IMR-90 (cell line): ENCODE data around the gene POLD4. TPM values are rescaled to one million over a fixed set of nuclear protein-coding genes. Genes with fewer than 3 reads are reported as not detected.
A peak's percentile ranks its signal among the peaks of the same experiment; 100 is the strongest.
"Not testable (repeated sequence)": the region's sequence is repeated elsewhere in the genome, so short reads cannot be mapped to it uniquely, and the experiment has no call there.

Experiments used
- ATAC-seq: fragments of 200-7000 bp; cut with Tn5 transposase; 2 replicates; pipeline ENCODE4 v1.9.1; 2020; ENCODE audit warnings: low read depth, mild to moderate bottlenecking, moderate library complexity
- BruUV-seq: library from RNA; stranded (reverse); fragments of 400-500 nt; replicated peaks from 2 replicates; lab custom pipeline; 2021; lab: Mats Ljungman, UMichigan
- CTCF ChIA-PET: fragments of 300-600 bp; formaldehyde crosslinking; extraction: SDS; loops from one replicate; lab custom pipeline; 2021; ENCODE audit warnings: antibody characterized with exemption; lab: Yijun Ruan, JAX
- POLR2A ChIA-PET: fragments of 300-600 bp; sonication (Branson Sonifier 250); formaldehyde crosslinking; loops from one replicate; lab custom pipeline; 2022; ENCODE audit warnings: antibody characterized with exemption; ENCODE audit not compliant: unreplicated experiment; lab: Charles Lee
- DNase-seq: peaks from one replicate; pipeline ENCODE4 v3.0.0; 2013
- H2AFZ ChIP-seq: replicated peaks from 2 replicates; pipeline ENCODE3; 2013; ENCODE audit warnings: low read length, mild to moderate bottlenecking; ENCODE audit not compliant: poor library complexity
- H2AK5ac ChIP-seq: 2 replicates; pipeline ENCODE4 v1.6.1; 2013; ENCODE audit warnings: low read depth, low read length, inconsistent platforms
- H2AK9ac ChIP-seq: replicated peaks from 2 replicates; pipeline ENCODE3; 2013; ENCODE audit warnings: mild to moderate bottlenecking, low read depth, low read length, moderate library complexity; ENCODE audit not compliant: poor library complexity
- H2BK120ac ChIP-seq: 2 replicates; pipeline ENCODE4 v1.6.1; 2013; ENCODE audit warnings: low read depth, low read length, inconsistent platforms
- H2BK15ac ChIP-seq: 3 replicates; pipeline ENCODE4 v1.6.1; 2013; ENCODE audit warnings: low read depth, low read length, inconsistent platforms
- H2BK20ac ChIP-seq: 2 replicates; pipeline ENCODE4 v1.6.1; 2013; ENCODE audit warnings: low read depth, mild to moderate bottlenecking, inconsistent platforms, low read length, moderate library complexity
- H2BK5ac ChIP-seq: 2 replicates; pipeline ENCODE4 v1.6.1; 2013; ENCODE audit warnings: mild to moderate bottlenecking, low read depth, low read length, inconsistent platforms; ENCODE audit not compliant: poor library complexity, severe bottlenecking
- H3K14ac ChIP-seq: replicated peaks from 2 replicates; pipeline ENCODE4 v1.6.1; 2013; ENCODE audit warnings: low read depth, low read length, inconsistent platforms
- H3K18ac ChIP-seq: 2 replicates; pipeline ENCODE4 v1.6.1; 2013; ENCODE audit warnings: low read depth, low read length, control low read depth
- H3K23ac ChIP-seq: 2 replicates; pipeline ENCODE4 v1.6.1; 2013; ENCODE audit warnings: low read depth, low read length, inconsistent platforms
- H3K27ac ChIP-seq: 2 replicates; pipeline ENCODE4 v1.5.1; 2013; ENCODE audit warnings: mild to moderate bottlenecking, control low read depth, low read length; ENCODE audit not compliant: insufficient read depth
- H3K27me3 ChIP-seq: 2 replicates; pipeline ENCODE4 v1.6.1; 2013; ENCODE audit warnings: low read length; ENCODE audit not compliant: control insufficient read depth, insufficient read depth
- H3K36me3 ChIP-seq: 2 replicates; pipeline ENCODE4 v1.6.1; 2013; ENCODE audit warnings: low read length, mixed read lengths; ENCODE audit not compliant: control insufficient read depth, insufficient read depth
- H3K4ac ChIP-seq: 2 replicates; pipeline ENCODE4 v1.6.1; 2013; ENCODE audit warnings: low read depth, low read length, inconsistent platforms
- H3K4me1 ChIP-seq: 2 replicates; pipeline ENCODE4 v1.6.1; 2013; ENCODE audit warnings: low read length, mixed read lengths; ENCODE audit not compliant: control insufficient read depth, insufficient read depth
- H3K4me2 ChIP-seq: 2 replicates; pipeline ENCODE4 v1.6.1; 2013; ENCODE audit warnings: low read depth, mild to moderate bottlenecking, control low read depth, low read length, moderate library complexity
- H3K4me3 ChIP-seq: 2 replicates; pipeline ENCODE4 v1.5.1; 2013; ENCODE audit warnings: low read depth, mild to moderate bottlenecking, control low read depth, low read length, moderate library complexity; ENCODE audit not compliant: insufficient read depth
- H3K56ac ChIP-seq: 2 replicates; pipeline ENCODE4 v1.6.1; 2013; ENCODE audit warnings: low read length, inconsistent platforms; ENCODE audit not compliant: insufficient read depth; ENCODE audit errors: extremely low read depth
- H3K79me1 ChIP-seq, 2 experiments: 2 replicates each; pipeline ENCODE4 v1.6.1; 2013; ENCODE audit warnings: low read length in 2 of 2, inconsistent platforms in 1 of 2, low read depth in 1 of 2
- H3K9ac ChIP-seq: 2 replicates; pipeline ENCODE4 v1.6.1; 2013; ENCODE audit warnings: low read depth, low read length, control low read depth
- H3K9me1 ChIP-seq: 2 replicates; pipeline ENCODE4 v1.6.1; 2013; ENCODE audit warnings: low read length, inconsistent platforms; ENCODE audit not compliant: insufficient read depth
- H3K9me3 ChIP-seq: 2 replicates; pipeline ENCODE4 v1.6.1; 2013; ENCODE audit warnings: low read length; ENCODE audit not compliant: control insufficient read depth, insufficient read depth
- H4K20me1 ChIP-seq: 2 replicates; pipeline ENCODE4 v1.6.1; 2013; ENCODE audit warnings: low read length, inconsistent platforms; ENCODE audit not compliant: insufficient read depth
- H4K5ac ChIP-seq: 2 replicates; pipeline ENCODE4 v1.6.1; 2013; ENCODE audit warnings: mild to moderate bottlenecking, low read depth, low read length, control low read depth
- H4K8ac ChIP-seq, 2 experiments: 2 replicates each; pipeline ENCODE4 v1.6.1; 2013; ENCODE audit warnings: low read depth in 2 of 2, low read length in 2 of 2, control low read depth in 1 of 2, inconsistent platforms in 1 of 2
- H4K91ac ChIP-seq: 2 replicates; pipeline ENCODE4 v1.6.1; 2013; ENCODE audit warnings: low read depth, low read length, inconsistent platforms; ENCODE audit not compliant: insufficient read depth
- CHD1 ChIP-seq: IDR thresholded peaks from 2 replicates; pipeline ENCODE4 v1.6.1; 2012; ENCODE audit warnings: low read depth, low read length, improper control_type of control experiment
- RFX5 ChIP-seq: IDR thresholded peaks from 2 replicates; pipeline ENCODE4 v1.8.0; 2012; ENCODE audit warnings: low read depth, mild to moderate bottlenecking, low read length, moderate library complexity
- WGBS, 2 experiments: methylation state at CpG; one replicate each; pipeline versions ENCODE4 v1.1.5 to v1.1.7; 2013; ENCODE audit warnings: missing lambda C conversion rate in 2 of 2; ENCODE audit not compliant: insufficient read length in 1 of 2; ENCODE audit errors: extremely low coverage in 2 of 2; 5-methylcytosine and 5-hydroxymethylcytosine counted together
- dilution Hi-C: fragments of 300-500 bp; cut with HindIII; formaldehyde crosslinking; loops from one replicate; pipeline ENCODE4 v1.14.3; 2018; ENCODE audit warnings: low sequenced_read_pairs; ENCODE audit not compliant: unreplicated experiment
- in situ Hi-C: fragments of 300-500 bp; cut with MboI; formaldehyde crosslinking; loops from 3 replicates; pipeline ENCODE4 v1.14.3; 2019; ENCODE audit warnings: low sequenced_read_pairs, inconsistent platforms, mixed read lengths
- intact Hi-C: fragments of 100-400 bp; cut with micrococcal nuclease; formaldehyde crosslinking; loops from 2 replicates; pipeline ENCODE4 v1.10.0; 2022
- polyA plus RNA-seq, 3 experiments: library from polyadenylated mRNA; depleted of rRNA; stranded (reverse); fragments of >200 nt; gene quantifications; 2 replicates each; pipeline ENCODE4 v1.2.3, GENCODE V29; 2012; ENCODE audit warnings: low replicate concordance in 1 of 3
- total RNA-seq: library from RNA; depleted of rRNA; stranded (reverse); fragments of >200 nt; gene quantifications from 2 replicates; pipeline ENCODE4 v1.2.3, GENCODE V29; 2012

POLD4 gene
- total and polyA plus RNA-seq, 2 of the 4 experiments (the other 2 are of a cell fraction): 46.4 to 133 TPM

DNA sequence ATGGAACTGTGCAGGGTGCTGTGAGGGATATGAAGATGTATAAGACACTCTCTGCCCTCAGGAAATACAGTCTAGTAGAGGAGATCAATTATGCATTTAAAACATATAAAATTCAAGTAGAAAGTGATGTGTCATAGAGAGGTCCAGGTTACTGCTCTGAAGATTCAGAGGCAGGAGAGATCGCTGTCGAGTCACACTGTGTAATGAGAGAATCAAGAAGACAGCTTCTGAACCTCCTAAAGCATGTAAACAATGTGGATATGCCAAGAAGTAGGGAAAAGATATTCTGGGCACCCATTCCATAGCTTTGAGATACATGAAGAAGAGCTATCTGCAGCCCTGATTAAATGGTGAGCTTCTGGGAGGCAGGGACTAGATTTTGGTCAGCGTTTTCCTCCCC, 33.3 kb downstream of the POLD4 start:
- no peak overlapping the region for H4K5ac ChIP-seq
- no peak overlapping the region for H3K4ac ChIP-seq
- no peak overlapping the region for H3K18ac ChIP-seq
- 0 out of 2 replicates have a peak, but pooled peaks cover 2% of the 10 kb centered on the region for H3K4me1 ChIP-seq
- WGBS, 2 experiments: no CpG with 5 or more reads among the region's 3 CpGs
- no peak overlapping the region for H2BK5ac ChIP-seq
- ChIA-PET CTCF (interaction anchor here (0.7 kb wide), 2 partner anchors 10 to 63 kb away, joined by 3 read pairs; no protein-coding TSS in a partner anchor), POLR2A (no interaction called here)
- TF ChIP-seq RFX5: no peak
- TF ChIP-seq CHD1: no peak
- no peak overlapping the region for H2AFZ ChIP-seq
- peaks cover 3% of the 10 kb centered on the region; the same call in 1 of the 2 replicates for H3K9me1 ChIP-seq
- H3K4me2 ChIP-seq: no peak overlapping the region
- H3K9me3 ChIP-seq: no peaks in the 10 kb centered on the region
- no peak overlapping the region for H4K91ac ChIP-seq
- H4K20me1 ChIP-seq: peaks cover 6% of the 10 kb centered on the region; the same call in 1 of the 2 replicates
- intact Hi-C loops: no loop called here
- dilution Hi-C loops: no loop called here
- H3K14ac ChIP-seq: no peak overlapping the region
- H3K27me3 ChIP-seq: no peaks in the 10 kb centered on the region
- H3K4me3 ChIP-seq: no peak overlapping the region
- H3K56ac ChIP-seq: no peak overlapping the region
- no TSS peak for BruUV-seq
- H4K8ac ChIP-seq: no peak overlapping the region
- no peaks in the 10 kb centered on the region for H3K36me3 ChIP-seq
- no peak overlapping the region for H2AK9ac ChIP-seq
- H2BK15ac ChIP-seq: no peak overlapping the region
- DNase-seq: peak; percentile 71
- no peak overlapping the region for H2AK5ac ChIP-seq
- H3K9ac ChIP-seq: no peak overlapping the region
- H3K23ac ChIP-seq: no peak overlapping the region
- H3K79me1 ChIP-seq: no peaks in the 10 kb centered on the region; a peak in 1 of 4 replicates
- in situ Hi-C loops: no loop called here
- no peak overlapping the region for H2BK20ac ChIP-seq
- H2BK120ac ChIP-seq: no peak overlapping the region
- H3K27ac ChIP-seq: no peak overlapping the region
- ATAC-seq: peak; percentile 15

DNA sequence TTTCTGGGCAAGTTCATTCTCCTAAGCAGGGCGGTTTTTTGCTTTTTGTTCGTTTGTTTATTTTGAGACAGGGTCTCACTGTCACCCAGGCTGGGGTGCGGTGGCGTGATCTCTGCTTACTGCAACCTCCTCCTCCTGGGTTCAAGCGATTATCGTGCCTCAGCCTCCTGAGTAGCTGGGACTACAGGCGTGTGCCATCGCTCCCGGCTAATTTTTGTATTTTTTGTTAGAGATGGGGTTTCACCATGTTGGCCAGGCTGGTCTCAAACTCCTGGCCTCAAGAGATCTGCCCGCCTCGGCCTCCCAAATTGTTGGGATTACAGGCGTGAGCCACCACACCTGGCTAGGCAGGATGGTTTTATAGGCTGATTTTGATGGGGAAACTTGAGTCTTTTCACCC, 34.5 kb downstream of the POLD4 start:
- H3K23ac ChIP-seq, H3K27ac ChIP-seq, H2AK9ac ChIP-seq, H2BK5ac ChIP-seq, H3K4me3 ChIP-seq, ATAC-seq, BruUV-seq, H3K9me1 ChIP-seq, H2BK20ac ChIP-seq, H3K4me1 ChIP-seq, H3K18ac ChIP-seq, H3K36me3 ChIP-seq, H3K27me3 ChIP-seq, H3K4me2 ChIP-seq, H2BK120ac ChIP-seq, H2AFZ ChIP-seq, H3K4ac ChIP-seq, H4K8ac ChIP-seq, DNase-seq, H4K5ac ChIP-seq, dilution Hi-C loops, intact Hi-C loops, H2BK15ac ChIP-seq, H4K91ac ChIP-seq, H3K9me3 ChIP-seq, H2AK5ac ChIP-seq, POLR2A ChIA-PET, H3K79me1 ChIP-seq, H3K9ac ChIP-seq, H4K20me1 ChIP-seq, H3K56ac ChIP-seq, H3K14ac ChIP-seq: not testable (repeated sequence)
- CTCF ChIA-PET: interaction anchor here (0.6 kb wide), 1 partner anchor 720 kb away, joined by 4 read pairs; no protein-coding TSS in a partner anchor
- in situ Hi-C loops: loop anchor here (5.0 to 10.0 kb wide), 2 partner anchors 57 to 234 kb away; no protein-coding TSS in a partner anchor
- no CpG with 5 or more reads among the region's 12 CpGs for WGBS, 2 experiments
